GM13977 (cell line): Measurements from ENCODE around the gene CPTP.

Source experiments
- DNase-seq: peaks from one replicate; pipeline ENCODE4 v3.0.0; 2012; ENCODE audit warnings: low spot score
- in situ Hi-C: fragments of 300-500 bp; cut with MboI; formaldehyde crosslinking; loops from one replicate; pipeline ENCODE4 v1.12.0; 2022; ENCODE audit warnings: low sequenced_read_pairs, low pct_unique_long_range_greater_than_20kb, mixed read lengths, inconsistent platforms; ENCODE audit not compliant: unreplicated experiment
- TF ChIP-seq, protein P1 (sequence below): IDR thresholded peaks from 2 replicates; pipeline ENCODE4 v1.5.1; 2012; ENCODE audit warnings: mild to moderate bottlenecking, control low read depth; ENCODE audit not compliant: insufficient read depth; ENCODE audit errors: extremely low read depth, missing control alignments

The CPTP gene

DNA sequence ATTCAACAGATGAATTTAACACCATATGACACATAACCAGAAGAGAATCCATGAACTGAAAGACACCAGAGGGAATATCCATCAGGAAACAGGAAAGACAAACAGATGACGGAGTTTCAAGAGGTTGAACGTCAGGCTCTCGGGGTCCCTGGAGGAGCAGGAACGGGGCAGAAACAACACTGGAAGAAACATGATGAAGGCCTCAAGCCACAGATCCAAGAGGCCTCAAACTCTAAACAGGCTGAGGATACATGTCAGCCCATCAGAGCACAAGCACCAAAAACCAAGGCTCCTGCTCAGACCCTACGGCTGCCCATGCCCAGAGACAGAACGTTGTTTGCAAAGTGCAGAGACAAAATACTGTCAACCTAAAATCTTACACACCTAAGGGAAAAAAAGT lies 7.2 kb upstream of the CPTP start:
- no peak for DNase-seq
- in situ Hi-C loops, result no loop called here
- TF ChIP-seq, protein P1, sequence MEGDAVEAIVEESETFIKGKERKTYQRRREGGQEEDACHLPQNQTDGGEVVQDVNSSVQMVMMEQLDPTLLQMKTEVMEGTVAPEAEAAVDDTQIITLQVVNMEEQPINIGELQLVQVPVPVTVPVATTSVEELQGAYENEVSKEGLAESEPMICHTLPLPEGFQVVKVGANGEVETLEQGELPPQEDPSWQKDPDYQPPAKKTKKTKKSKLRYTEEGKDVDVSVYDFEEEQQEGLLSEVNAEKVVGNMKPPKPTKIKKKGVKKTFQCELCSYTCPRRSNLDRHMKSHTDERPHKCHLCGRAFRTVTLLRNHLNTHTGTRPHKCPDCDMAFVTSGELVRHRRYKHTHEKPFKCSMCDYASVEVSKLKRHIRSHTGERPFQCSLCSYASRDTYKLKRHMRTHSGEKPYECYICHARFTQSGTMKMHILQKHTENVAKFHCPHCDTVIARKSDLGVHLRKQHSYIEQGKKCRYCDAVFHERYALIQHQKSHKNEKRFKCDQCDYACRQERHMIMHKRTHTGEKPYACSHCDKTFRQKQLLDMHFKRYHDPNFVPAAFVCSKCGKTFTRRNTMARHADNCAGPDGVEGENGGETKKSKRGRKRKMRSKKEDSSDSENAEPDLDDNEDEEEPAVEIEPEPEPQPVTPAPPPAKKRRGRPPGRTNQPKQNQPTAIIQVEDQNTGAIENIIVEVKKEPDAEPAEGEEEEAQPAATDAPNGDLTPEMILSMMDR, result no peak

DNA sequence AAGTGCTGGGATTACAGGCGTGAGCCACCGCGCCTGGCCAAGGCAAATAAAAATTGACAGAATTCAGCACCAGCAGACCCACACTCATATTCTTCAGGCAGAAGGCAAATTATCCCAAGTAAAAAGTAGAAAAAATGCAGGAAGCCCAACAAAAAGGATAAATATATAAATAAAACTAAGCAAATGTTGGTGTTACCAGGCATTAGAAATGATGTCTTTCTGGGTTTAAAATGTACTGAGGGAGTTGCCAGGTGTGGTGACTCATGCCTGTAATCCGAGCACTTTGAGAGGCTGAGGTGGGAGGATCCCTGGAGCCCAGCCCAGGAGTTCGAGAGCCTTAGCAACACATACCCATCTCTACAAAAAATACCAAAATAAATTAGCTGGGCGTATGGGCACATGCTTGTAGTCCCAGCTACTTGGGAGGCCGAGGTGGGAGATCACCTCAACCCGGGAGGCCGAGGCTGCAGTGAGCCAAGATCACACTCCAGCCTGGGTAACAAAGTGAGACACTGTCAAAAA lies 6.4 kb upstream of the CPTP start:
- TF ChIP-seq, protein P1, result no peak
- DNase-seq, result no peak
- in situ Hi-C loops, result no loop called here

DNA sequence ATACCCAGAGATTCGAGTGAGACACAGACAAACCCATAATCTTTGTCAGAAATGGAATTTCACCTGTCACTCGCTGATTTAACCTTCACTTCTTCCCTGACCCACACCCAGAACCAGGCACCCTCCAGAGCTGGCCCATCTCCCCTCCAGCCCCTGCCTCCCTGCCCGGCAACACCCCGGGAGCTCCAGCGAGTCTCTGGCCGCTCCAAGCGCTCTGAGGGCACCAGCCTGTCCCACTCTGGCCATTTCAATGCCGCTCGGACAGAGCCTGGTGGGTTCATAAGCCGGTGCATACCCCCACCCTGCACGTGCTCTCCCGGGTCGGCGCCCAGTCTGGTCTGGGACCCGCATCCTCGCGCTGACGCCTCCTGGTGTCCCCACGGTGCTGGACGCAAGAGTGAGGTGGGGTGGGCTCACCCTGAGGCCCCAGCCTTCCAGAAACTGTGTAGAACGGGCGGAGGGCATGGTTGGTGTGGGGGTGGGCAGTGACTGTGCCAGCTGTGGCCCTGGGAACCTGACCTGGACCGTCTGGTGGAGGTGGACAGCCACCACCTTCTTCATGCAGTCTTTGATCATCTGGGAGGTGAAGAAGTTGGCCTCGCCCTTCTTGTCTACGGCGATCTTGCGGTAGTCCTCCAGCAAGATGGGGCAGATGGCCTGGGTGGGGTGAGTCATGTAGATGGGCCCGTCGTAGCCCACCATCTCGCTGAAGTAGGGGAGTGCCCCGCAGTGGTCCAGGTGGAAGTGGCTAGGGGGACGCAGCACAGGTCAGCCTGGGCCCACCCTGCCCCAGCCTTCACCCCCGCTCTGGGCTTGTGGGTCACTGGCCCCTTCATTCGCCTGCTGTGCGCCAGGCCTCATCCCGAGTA lies 5.6 kb upstream of the CPTP start:
- DNase-seq, result no peak
- TF ChIP-seq, protein P1, result no peak
- in situ Hi-C loops, result no loop called here

DNA sequence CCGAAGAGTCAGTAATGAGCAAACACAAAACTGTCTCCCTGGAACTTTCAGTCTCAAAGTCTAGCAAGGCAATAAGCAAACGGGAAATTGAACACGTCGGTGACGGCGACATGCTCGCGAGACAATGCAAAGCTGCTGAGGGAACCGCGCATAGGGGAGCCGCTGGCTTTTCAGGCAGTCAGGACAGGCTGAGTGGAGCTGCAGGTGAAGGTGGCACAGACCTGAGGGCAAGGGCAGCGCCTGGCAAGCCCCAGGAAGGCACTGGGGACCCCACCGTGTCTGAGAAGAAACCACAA lies 5.0 kb upstream of the CPTP start:
- in situ Hi-C loops, result no loop called here
- DNase-seq, result no peak
- TF ChIP-seq, protein P1, result no peak

DNA sequence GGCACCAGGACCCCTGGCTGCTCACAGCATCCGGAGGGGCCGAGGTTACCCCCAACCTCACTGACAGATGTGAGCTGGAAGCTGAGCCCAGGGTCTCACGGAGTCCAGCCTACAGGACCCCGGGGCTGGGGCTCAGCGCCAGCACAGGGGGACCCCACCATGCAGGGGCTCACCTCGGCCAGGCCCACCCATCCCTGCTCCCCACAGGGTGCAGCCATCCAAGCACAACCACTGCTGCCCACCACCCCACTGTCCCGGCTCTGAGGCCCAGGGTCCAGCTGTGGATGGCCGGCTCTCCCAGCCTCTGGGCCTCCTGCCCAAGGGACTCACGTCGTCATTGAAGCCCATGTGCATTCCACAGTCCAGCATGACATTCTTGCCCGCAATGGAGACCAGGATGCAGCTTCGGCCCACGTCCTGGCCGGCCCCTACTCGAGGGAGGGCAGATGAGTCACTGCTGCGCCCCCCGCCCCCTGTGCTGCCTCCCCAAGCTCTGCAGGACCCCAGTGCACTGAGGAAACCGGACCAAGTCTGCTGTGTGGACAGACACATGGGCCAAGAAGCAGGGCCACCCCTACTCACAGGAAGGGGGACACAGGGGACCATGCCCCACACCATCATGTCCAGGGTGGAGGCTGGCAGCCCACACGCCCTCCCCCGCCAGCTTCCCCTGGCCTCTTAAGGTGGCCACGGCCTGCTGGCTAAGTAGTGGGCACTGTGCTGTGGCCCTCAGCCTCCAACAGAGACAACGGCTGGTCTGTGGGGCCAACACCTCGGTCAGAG lies 3.7 kb upstream of the CPTP start:
- in situ Hi-C loops, result no loop called here
- TF ChIP-seq, protein P1, result no peak
- DNase-seq, result no peak

DNA sequence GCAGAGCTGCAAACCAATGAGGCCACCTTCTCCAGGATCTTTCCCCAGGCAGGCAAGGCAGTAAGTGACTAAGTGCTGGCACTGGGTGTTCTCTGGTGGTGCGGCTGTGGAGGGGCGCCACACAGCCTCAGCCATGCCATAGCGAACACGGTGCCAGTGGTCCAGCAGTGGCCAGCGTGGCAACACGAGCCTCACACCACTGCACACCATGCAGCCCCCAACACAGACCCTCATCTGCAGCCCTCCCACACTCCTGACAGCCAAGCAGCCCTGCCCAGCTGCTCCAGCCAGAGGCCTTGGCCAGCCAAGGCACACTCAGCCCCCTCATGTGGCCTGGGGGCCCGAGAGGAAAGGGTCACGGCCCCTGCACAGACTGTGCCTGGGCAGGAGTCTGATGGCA lies 3.1 kb upstream of the CPTP start:
- in situ Hi-C loops, result no loop called here
- no peak for DNase-seq
- TF ChIP-seq, protein P1, result no peak
